ENCODE measurements around the gene MBNL2. TPM values are rescaled to one million over a fixed set of nuclear protein-coding genes. Genes with fewer than 3 reads are reported as not detected.

Gene MBNL2
- total RNA-seq, 1 experiment from 2014 or later, result 74.3 TPM

DNA sequence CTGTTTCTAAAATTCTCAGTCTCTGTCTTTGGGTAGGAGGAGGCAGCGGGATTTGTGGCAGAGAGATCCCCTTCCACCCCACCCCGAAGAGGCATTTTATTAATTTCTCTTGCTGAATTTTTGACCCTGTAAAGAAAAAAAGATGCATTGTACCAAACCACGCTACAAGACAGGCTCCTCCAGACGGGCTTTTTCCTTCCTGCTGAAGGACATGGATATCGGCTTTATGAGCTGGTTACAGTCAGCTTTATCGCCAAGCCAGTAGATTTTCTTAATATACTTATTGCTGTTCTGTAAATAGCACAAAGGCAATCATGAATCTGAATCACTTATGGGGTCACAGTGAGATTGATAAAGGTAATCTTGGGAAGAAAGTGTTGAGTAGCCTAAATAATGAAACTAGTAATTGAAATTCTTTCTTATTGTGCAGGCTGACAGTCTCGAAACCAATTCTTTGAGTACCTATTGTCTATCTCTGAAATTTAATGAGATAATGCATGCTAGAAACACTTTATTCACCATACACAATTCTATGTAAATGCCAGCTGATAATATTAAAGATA lies 24.5 kb downstream of the MBNL2 start:
- TF ChIP-seq, protein P1, sequence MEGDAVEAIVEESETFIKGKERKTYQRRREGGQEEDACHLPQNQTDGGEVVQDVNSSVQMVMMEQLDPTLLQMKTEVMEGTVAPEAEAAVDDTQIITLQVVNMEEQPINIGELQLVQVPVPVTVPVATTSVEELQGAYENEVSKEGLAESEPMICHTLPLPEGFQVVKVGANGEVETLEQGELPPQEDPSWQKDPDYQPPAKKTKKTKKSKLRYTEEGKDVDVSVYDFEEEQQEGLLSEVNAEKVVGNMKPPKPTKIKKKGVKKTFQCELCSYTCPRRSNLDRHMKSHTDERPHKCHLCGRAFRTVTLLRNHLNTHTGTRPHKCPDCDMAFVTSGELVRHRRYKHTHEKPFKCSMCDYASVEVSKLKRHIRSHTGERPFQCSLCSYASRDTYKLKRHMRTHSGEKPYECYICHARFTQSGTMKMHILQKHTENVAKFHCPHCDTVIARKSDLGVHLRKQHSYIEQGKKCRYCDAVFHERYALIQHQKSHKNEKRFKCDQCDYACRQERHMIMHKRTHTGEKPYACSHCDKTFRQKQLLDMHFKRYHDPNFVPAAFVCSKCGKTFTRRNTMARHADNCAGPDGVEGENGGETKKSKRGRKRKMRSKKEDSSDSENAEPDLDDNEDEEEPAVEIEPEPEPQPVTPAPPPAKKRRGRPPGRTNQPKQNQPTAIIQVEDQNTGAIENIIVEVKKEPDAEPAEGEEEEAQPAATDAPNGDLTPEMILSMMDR (IDR thresholded peaks at IDR 0.05; ENCODE audit: unreplicated experiment), result no peak
- H3K27me3 Mint-ChIP-seq (ENCODE audit: insufficient read depth, unreplicated experiment), result no peaks in the 10 kb centered on the region
- peaks cover 22% of the 10 kb centered on the region for H3K36me3 Mint-ChIP-seq (ENCODE audit: insufficient read depth, unreplicated experiment)
- intact Hi-C loops (cut with micrococcal nuclease), result no loop called here
- BruUV-seq (replicated peaks), result no TSS peak
- POLR2A ChIA-PET, result interaction anchor here (0.7 to 10.0 kb wide), 6 partner anchors 8 to 34 kb away, joined by 3 to 223 read pairs (median 6); partner anchors contain the start of gene MBNL2
- H3K4me1 Mint-ChIP-seq (ENCODE audit: insufficient read depth, unreplicated experiment), result peaks cover 36% of the 10 kb centered on the region
- CTCF ChIA-PET, result interaction anchor here (0.8 to 1.3 kb wide), 3 partner anchors 21 to 98 kb away, joined by 3 to 4 read pairs (median 3); no protein-coding TSS in a partner anchor
- H3K4me3 Mint-ChIP-seq (ENCODE audit: unreplicated experiment), result peak overlapping the region; percentile 60
- no peaks in the 10 kb centered on the region for H3K9me3 Mint-ChIP-seq (ENCODE audit: unreplicated experiment)
- DNase-seq (ENCODE audit: unreplicated experiment), result no peak
- H3K27ac Mint-ChIP-seq (ENCODE audit: low read depth, unreplicated experiment), result no peak overlapping the region

DNA sequence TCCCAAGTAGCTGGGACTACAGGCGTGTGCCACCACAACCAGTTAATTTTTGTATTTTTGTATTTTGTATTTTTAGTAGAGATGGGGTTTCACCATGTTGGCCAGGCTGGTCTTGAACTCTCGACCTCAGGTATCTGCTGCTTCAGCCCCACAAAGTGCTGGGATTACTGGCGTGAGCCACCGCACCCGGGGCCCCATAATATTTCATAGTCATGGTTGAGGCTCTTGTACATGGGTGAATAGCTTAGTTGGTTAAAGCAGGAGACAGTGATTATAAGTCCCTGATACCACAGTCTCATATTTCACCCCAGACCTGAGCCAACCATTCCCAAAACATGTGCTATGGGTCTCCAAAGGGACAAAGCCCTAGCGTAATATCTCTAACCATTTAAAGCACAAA lies 26.1 kb downstream of the MBNL2 start:
- Mint-ChIP-seq H3K27me3 (ENCODE audit: insufficient read depth, unreplicated experiment) (no peaks in the 10 kb centered on the region), H3K4me3 (ENCODE audit: unreplicated experiment) (no peak overlapping the region), H3K36me3 (ENCODE audit: insufficient read depth, unreplicated experiment) (peaks cover 11% of the 10 kb centered on the region), H3K27ac (ENCODE audit: low read depth, unreplicated experiment) (no peak overlapping the region), H3K4me1 (ENCODE audit: insufficient read depth, unreplicated experiment) (peaks cover 31% of the 10 kb centered on the region), H3K9me3 (ENCODE audit: unreplicated experiment) (no peaks in the 10 kb centered on the region)
- CTCF ChIA-PET, result interaction anchor here (1.4 kb wide), 1 partner anchor 24 kb away, joined by 7 read pairs; no protein-coding TSS in a partner anchor
- DNase-seq (ENCODE audit: unreplicated experiment), result no peak
- POLR2A ChIA-PET, result interaction anchor here (1.3 to 10.0 kb wide), 5 partner anchors 9 to 23 kb away, joined by 3 to 223 read pairs (median 6); partner anchors contain the start of gene MBNL2
- no TSS peak for BruUV-seq (replicated peaks)
- TF ChIP-seq, protein P1 (IDR thresholded peaks at IDR 0.05; ENCODE audit: unreplicated experiment), result no peak
- intact Hi-C loops (cut with micrococcal nuclease), result no loop called here

DNA sequence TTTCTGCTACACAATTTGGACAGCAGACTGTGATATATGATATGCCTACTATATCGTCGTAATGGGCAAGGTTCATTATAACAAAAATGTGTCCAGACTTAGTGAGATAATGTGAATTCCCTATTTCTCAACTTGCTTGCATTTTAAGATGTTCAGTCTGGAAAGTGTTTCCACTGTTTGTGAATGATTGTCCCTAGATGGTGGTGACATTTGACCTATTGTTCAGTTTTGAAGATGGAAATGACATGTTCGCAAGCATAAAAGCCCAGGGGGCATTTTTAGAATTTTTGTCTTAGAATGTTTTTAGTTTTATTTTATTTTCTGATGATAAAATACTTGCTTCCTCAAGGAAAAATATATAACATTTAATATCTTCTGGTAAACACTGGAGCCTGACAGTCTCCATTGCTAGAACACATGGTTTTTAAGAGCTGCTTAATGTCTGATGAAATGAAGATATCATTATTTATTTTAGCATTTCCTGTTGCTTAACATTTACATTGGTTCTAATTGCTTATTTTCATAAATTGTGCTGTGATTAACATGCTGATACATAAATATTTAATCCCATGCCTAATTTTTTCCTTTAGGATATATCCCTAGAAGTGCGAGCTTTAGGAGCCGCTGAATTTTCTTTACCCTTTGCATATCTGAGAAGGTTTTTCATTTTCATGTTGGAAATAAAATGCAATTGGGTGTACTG lies 27.1 kb downstream of the MBNL2 start:
- H3K4me3 Mint-ChIP-seq (ENCODE audit: unreplicated experiment), result no peak overlapping the region
- no peak for DNase-seq (ENCODE audit: unreplicated experiment)
- POLR2A ChIA-PET, result interaction anchor here (0.8 to 10.0 kb wide), 11 partner anchors 10 to 100 kb away, joined by 3 to 223 read pairs (median 5); partner anchors contain the start of gene MBNL2
- CTCF ChIA-PET, result interaction anchor here (0.6 to 2.4 kb wide), 11 partner anchors 13 to 1743 kb away, joined by 3 to 7 read pairs (median 6); partner anchors contain the start of gene MBNL2
- H3K27me3 Mint-ChIP-seq (ENCODE audit: insufficient read depth, unreplicated experiment), result no peaks in the 10 kb centered on the region
- TF ChIP-seq, protein P1 (IDR thresholded peaks at IDR 0.05; ENCODE audit: unreplicated experiment), result no peak
- intact Hi-C loops (cut with micrococcal nuclease), result no loop called here
- H3K36me3 Mint-ChIP-seq (ENCODE audit: insufficient read depth, unreplicated experiment), result peaks cover 6% of the 10 kb centered on the region
- H3K4me1 Mint-ChIP-seq (ENCODE audit: insufficient read depth, unreplicated experiment), result peaks cover 21% of the 10 kb centered on the region
- H3K9me3 Mint-ChIP-seq (ENCODE audit: unreplicated experiment), result no peaks in the 10 kb centered on the region
- H3K27ac Mint-ChIP-seq (ENCODE audit: low read depth, unreplicated experiment), result peak overlapping the region; percentile 44
- BruUV-seq (replicated peaks), result no TSS peak

Measured in MCF 10A (cell line).